ENCODE measurements around the gene ARHGAP32.

The ARHGAP32 gene

DNA sequence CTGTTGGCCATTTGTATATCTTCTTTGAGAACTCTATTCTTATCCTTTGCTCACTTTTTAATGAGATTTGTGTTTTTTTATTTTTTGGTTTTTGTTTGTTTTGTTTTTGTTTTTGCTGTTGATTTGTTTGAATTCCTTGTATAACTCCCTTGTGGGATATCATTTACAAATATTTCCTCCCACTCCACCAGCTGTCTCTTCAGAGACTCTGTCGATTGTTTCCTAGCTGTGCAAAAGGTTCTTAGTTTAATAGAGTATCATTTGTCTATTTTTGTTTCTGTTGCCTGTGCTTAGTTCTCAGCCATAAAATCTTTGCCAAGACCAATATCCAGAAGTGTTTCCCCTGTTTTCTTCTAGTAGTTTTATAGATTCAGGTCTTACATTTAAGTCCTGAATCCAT is 82.4 kb downstream of the ARHGAP32 start:
- no peak for ATAC-seq
- TF ChIP-seq, protein P1, sequence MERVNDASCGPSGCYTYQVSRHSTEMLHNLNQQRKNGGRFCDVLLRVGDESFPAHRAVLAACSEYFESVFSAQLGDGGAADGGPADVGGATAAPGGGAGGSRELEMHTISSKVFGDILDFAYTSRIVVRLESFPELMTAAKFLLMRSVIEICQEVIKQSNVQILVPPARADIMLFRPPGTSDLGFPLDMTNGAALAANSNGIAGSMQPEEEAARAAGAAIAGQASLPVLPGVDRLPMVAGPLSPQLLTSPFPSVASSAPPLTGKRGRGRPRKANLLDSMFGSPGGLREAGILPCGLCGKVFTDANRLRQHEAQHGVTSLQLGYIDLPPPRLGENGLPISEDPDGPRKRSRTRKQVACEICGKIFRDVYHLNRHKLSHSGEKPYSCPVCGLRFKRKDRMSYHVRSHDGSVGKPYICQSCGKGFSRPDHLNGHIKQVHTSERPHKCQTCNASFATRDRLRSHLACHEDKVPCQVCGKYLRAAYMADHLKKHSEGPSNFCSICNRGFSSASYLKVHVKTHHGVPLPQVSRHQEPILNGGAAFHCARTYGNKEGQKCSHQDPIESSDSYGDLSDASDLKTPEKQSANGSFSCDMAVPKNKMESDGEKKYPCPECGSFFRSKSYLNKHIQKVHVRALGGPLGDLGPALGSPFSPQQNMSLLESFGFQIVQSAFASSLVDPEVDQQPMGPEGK (CRISPR knock-in tag; IDR thresholded peaks at IDR 0.05; ENCODE audit: borderline replicate concordance) = no peak

DNA sequence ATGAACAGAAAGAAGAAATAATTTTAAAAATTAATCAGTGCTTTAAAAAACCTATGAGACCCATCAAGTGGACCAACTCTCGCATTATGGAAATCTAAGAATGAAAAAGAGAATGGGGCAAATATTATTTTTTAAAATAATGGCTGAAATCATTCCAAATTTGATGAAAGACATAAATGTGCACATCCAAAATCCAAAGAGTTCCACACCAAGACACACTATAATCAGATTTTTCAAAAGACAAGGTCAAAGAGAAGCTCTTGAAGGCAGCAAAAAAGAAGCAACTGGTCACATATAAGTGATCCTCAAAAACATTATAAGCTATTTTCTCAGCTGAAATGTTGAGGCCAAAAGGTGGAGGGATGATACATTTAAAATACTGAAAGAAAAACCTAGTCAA is 85.3 kb downstream of the ARHGAP32 start:
- TF ChIP-seq, protein P2, sequence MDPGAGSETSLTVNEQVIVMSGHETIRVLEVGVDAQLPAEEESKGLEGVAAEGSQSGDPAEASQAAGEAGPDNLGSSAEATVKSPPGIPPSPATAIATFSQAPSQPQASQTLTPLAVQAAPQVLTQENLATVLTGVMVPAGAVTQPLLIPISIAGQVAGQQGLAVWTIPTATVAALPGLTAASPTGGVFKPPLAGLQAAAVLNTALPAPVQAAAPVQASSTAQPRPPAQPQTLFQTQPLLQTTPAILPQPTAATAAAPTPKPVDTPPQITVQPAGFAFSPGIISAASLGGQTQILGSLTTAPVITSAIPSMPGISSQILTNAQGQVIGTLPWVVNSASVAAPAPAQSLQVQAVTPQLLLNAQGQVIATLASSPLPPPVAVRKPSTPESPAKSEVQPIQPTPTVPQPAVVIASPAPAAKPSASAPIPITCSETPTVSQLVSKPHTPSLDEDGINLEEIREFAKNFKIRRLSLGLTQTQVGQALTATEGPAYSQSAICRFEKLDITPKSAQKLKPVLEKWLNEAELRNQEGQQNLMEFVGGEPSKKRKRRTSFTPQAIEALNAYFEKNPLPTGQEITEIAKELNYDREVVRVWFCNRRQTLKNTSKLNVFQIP (CRISPR knock-in tag; IDR thresholded peaks at IDR 0.05; ENCODE audit: borderline replicate concordance, low read depth) = no peak
- TF ChIP-seq GLIS3 (CRISPR knock-in tag; IDR thresholded peaks at IDR 0.05) = no peak
- no peak for TF ChIP-seq OSR1 (CRISPR knock-in tag; IDR thresholded peaks at IDR 0.05)
- no peak for TF ChIP-seq CSDC2 (CRISPR knock-in tag; IDR thresholded peaks at IDR 0.05)
- TF ChIP-seq TOX (CRISPR knock-in tag; IDR thresholded peaks at IDR 0.05; ENCODE audit: borderline replicate concordance) = no peak
- no peak for TF ChIP-seq ZC3H10 (CRISPR knock-in tag; IDR thresholded peaks at IDR 0.05)
- TF ChIP-seq ZFP30 (CRISPR knock-in tag; IDR thresholded peaks at IDR 0.05) = no peak
- TF ChIP-seq ZNF565 (CRISPR knock-in tag; conservative IDR thresholded peaks at IDR 0.05; ENCODE audit: low read depth) = no peak
- TF ChIP-seq, protein P1 (CRISPR knock-in tag; IDR thresholded peaks at IDR 0.05; ENCODE audit: borderline replicate concordance) = no peak
- TF ChIP-seq, protein P3, sequence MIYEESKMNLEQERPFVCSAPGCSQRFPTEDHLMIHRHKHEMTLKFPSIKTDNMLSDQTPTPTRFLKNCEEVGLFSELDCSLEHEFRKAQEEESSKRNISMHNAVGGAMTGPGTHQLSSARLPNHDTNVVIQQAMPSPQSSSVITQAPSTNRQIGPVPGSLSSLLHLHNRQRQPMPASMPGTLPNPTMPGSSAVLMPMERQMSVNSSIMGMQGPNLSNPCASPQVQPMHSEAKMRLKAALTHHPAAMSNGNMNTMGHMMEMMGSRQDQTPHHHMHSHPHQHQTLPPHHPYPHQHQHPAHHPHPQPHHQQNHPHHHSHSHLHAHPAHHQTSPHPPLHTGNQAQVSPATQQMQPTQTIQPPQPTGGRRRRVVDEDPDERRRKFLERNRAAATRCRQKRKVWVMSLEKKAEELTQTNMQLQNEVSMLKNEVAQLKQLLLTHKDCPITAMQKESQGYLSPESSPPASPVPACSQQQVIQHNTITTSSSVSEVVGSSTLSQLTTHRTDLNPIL (CRISPR knock-in tag; IDR thresholded peaks at IDR 0.05; ENCODE audit: low read depth) = no peak
- no peak for TF ChIP-seq RARB (CRISPR knock-in tag; IDR thresholded peaks at IDR 0.05)

DNA sequence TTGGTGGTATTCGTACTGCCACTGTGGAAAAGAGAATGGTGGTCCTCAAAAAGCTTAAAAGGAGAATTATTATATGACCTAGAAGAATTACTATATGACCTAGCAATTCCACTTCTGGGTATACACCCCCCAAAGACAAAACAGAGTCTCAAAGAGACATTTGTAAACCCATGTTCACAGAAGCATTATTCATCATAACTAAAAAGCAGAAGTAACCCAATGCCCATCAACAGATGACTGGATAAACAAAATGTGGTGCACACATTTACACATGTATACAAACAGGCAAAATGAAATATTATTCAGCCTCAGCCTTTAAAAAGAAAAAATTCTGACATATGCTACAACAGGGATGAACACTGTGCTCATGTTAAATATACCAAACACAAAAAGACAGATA is 89.4 kb downstream of the ARHGAP32 start:
- TF ChIP-seq BACH2 (CRISPR knock-in tag; IDR thresholded peaks at IDR 0.05; ENCODE audit: borderline replicate concordance) (no peak), ZC3H10 (CRISPR knock-in tag; IDR thresholded peaks at IDR 0.05) (no peak), CSDC2 (CRISPR knock-in tag; IDR thresholded peaks at IDR 0.05) (no peak), ARNTL (CRISPR knock-in tag; IDR thresholded peaks at IDR 0.05; ENCODE audit: borderline replicate concordance, low read depth) (no peak), ISL1 (CRISPR knock-in tag; IDR thresholded peaks at IDR 0.05) (no peak), PPARA (CRISPR knock-in tag; IDR thresholded peaks at IDR 0.05; ENCODE audit: borderline replicate concordance) (no peak), OSR1 (CRISPR knock-in tag; IDR thresholded peaks at IDR 0.05) (no peak), TOX (CRISPR knock-in tag; IDR thresholded peaks at IDR 0.05; ENCODE audit: borderline replicate concordance) (no peak)
- TF ChIP-seq, protein P1 (CRISPR knock-in tag; IDR thresholded peaks at IDR 0.05; ENCODE audit: borderline replicate concordance) = no peak
- TF ChIP-seq, protein P4, sequence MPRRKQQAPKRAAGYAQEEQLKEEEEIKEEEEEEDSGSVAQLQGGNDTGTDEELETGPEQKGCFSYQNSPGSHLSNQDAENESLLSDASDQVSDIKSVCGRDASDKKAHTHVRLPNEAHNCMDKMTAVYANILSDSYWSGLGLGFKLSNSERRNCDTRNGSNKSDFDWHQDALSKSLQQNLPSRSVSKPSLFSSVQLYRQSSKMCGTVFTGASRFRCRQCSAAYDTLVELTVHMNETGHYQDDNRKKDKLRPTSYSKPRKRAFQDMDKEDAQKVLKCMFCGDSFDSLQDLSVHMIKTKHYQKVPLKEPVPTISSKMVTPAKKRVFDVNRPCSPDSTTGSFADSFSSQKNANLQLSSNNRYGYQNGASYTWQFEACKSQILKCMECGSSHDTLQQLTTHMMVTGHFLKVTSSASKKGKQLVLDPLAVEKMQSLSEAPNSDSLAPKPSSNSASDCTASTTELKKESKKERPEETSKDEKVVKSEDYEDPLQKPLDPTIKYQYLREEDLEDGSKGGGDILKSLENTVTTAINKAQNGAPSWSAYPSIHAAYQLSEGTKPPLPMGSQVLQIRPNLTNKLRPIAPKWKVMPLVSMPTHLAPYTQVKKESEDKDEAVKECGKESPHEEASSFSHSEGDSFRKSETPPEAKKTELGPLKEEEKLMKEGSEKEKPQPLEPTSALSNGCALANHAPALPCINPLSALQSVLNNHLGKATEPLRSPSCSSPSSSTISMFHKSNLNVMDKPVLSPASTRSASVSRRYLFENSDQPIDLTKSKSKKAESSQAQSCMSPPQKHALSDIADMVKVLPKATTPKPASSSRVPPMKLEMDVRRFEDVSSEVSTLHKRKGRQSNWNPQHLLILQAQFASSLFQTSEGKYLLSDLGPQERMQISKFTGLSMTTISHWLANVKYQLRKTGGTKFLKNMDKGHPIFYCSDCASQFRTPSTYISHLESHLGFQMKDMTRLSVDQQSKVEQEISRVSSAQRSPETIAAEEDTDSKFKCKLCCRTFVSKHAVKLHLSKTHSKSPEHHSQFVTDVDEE (CRISPR knock-in tag; IDR thresholded peaks at IDR 0.05) = no peak
- ATAC-seq = no peak

More for the DNA sequence above, 85.3 kb downstream of the ARHGAP32 start:
- ATAC-seq = no peak
